Type B pancreatic cell (in vitro differentiated cells): ENCODE data around the gene POU6F2. TPM values are rescaled to one million over a fixed set of nuclear protein-coding genes. Genes with fewer than 3 reads are reported as not detected.

Source experiments
- DNase-seq: peaks from one replicate; pipeline ENCODE4 v3.0.0; 2021; ENCODE audit warnings: mixed read lengths; ENCODE audit not compliant: unreplicated experiment; ENCODE audit errors: extremely low spot score
- H3K27ac Mint-ChIP-seq: 2 replicates; pipeline ENCODE4 v1.8.0; 2021; ENCODE audit warnings: mild to moderate bottlenecking, mixed read lengths
- H3K27me3 Mint-ChIP-seq: 2 replicates; pipeline ENCODE4 v1.8.0; 2021; ENCODE audit warnings: mixed read lengths
- H3K36me3 Mint-ChIP-seq: 2 replicates; pipeline ENCODE4 v1.8.0; 2021; ENCODE audit warnings: mixed read lengths
- H3K4me1 Mint-ChIP-seq: one replicate; pipeline ENCODE4 v1.8.0; 2021; ENCODE audit warnings: mixed read lengths; ENCODE audit not compliant: unreplicated experiment
- H3K4me3 Mint-ChIP-seq: 2 replicates; pipeline ENCODE4 v1.8.0; 2021; ENCODE audit warnings: mild to moderate bottlenecking, mixed read lengths
- H3K9me3 Mint-ChIP-seq: 2 replicates; pipeline ENCODE4 v1.8.0; 2021; ENCODE audit warnings: mixed read lengths
- CTCF ChIP-seq: fragments of 200-600 bp; sonication (generic); conservative IDR thresholded peaks from 2 replicates; pipeline ENCODE4 v1.5.0; 2021; ENCODE audit warnings: antibody characterized with exemption, mild to moderate bottlenecking
- total RNA-seq: library from RNA; stranded (reverse); gene quantifications from 2 replicates; pipeline ENCODE4 v1.2.1, GENCODE V29; 2021; ENCODE audit warnings: low replicate concordance

The POU6F2 gene
- total RNA-seq, 1 donor from 2014 or later: 1.4 TPM

- no peaks in the 10 kb centered on the region for H3K36me3 Mint-ChIP-seq
- H3K4me3 Mint-ChIP-seq: no peak overlapping the region
- no peak for TF ChIP-seq CTCF
- peaks cover 10% of the 10 kb centered on the region for H3K4me1 Mint-ChIP-seq
- H3K27ac Mint-ChIP-seq: no peak overlapping the region
- DNase-seq: no peak
- H3K27me3 Mint-ChIP-seq: peaks cover 20% of the 10 kb centered on the region
- H3K9me3 Mint-ChIP-seq: no peaks in the 10 kb centered on the region
These were observed 270.5 kb downstream of the POU6F2 start for GRCh38 chr7:39248041-39248691.

- Mint-ChIP-seq H3K4me3 (no peak overlapping the region), H3K36me3 (no peaks in the 10 kb centered on the region), H3K27me3 (peaks cover 21% of the 10 kb centered on the region), H3K4me1 (peaks cover 10% of the 10 kb centered on the region), H3K9me3 (no peaks in the 10 kb centered on the region), H3K27ac (no peak overlapping the region)
- no peak for DNase-seq
- no peak for TF ChIP-seq CTCF
These were observed 271.0 kb downstream of the POU6F2 start for GRCh38 chr7:39248692-39249090.

GRCh38 chr7:39249635-39250152 is 272.0 kb downstream of the POU6F2 start:
- DNase-seq: no peak
- Mint-ChIP-seq H3K27me3 (peaks cover 27% of the 10 kb centered on the region), H3K9me3 (no peaks in the 10 kb centered on the region), H3K4me1 (peaks cover 10% of the 10 kb centered on the region), H3K36me3 (no peaks in the 10 kb centered on the region), H3K4me3 (no peak overlapping the region), H3K27ac (no peak overlapping the region)
- TF ChIP-seq CTCF: no peak

GRCh38 chr7:39252916-39253315 is 275.2 kb downstream of the POU6F2 start:
- DNase-seq: no peak
- Mint-ChIP-seq H3K4me3 (no peak overlapping the region), H3K27me3 (peaks cover 28% of the 10 kb centered on the region), H3K27ac (no peak overlapping the region), H3K4me1 (peaks cover 10% of the 10 kb centered on the region), H3K36me3 (no peaks in the 10 kb centered on the region), H3K9me3 (no peaks in the 10 kb centered on the region)
- no peak for TF ChIP-seq CTCF

GRCh38 chr7:39259391-39260003 is 281.8 kb downstream of the POU6F2 start:
- no peaks in the 10 kb centered on the region for H3K4me1 Mint-ChIP-seq
- no peaks in the 10 kb centered on the region for H3K36me3 Mint-ChIP-seq
- DNase-seq: no peak
- no peaks in the 10 kb centered on the region for H3K9me3 Mint-ChIP-seq
- H3K4me3 Mint-ChIP-seq: no peak overlapping the region
- no peak overlapping the region for H3K27ac Mint-ChIP-seq
- peaks cover 9% of the 10 kb centered on the region for H3K27me3 Mint-ChIP-seq
- no peak for TF ChIP-seq CTCF
